ENCODE measurements around the gene DNAJC10. TPM values are rescaled to one million over a fixed set of nuclear protein-coding genes. Genes with fewer than 3 reads are reported as not detected.
"Not testable (repeated sequence)": the region's sequence is repeated elsewhere in the genome, so short reads cannot be mapped to it uniquely, and the experiment has no call there.

The DNAJC10 gene
- total RNA-seq, 1 donor from 2014 or later: 37.1 TPM

- intact Hi-C loops (cut with DNase I): no loop called here
- no peak for TF ChIP-seq POLR2A (IDR thresholded peaks at IDR 0.05)
- no peak for TF ChIP-seq CTCF (IDR thresholded peaks at IDR 0.05)
- TF ChIP-seq POLR2AphosphoS5 (IDR thresholded peaks at IDR 0.05; ENCODE audit: insufficient read depth in 1 of 2, low read depth in 1 of 2): no peak
- Histone ChIP-seq H3K36me3 (peaks cover 0 to 7% of the 10 kb centered on the region in 2 donors), H3K27me3 (no peaks in the 10 kb centered on the region), H3K9me3 (no peaks in the 10 kb centered on the region), H3K4me1 (peaks cover 26% of the 10 kb centered on the region), H3K4me3 (no peak overlapping the region), H3K27ac (no peak overlapping the region)
- no peak for DNase-seq (ENCODE audit: extremely low spot score in 2 of 2)
These were observed 2.4 kb downstream of the DNAJC10 start for GRCh38 chr2:182718459-182718858.

- intact Hi-C loops (cut with DNase I): not testable (repeated sequence)
These were observed 3.1 kb downstream of the DNAJC10 start for GRCh38 chr2:182719116-182719515.

GRCh38 chr2:182724656-182725055 is 8.6 kb downstream of the DNAJC10 start:
- Histone ChIP-seq H3K27ac (no peak overlapping the region), H3K4me1 (no peaks in the 10 kb centered on the region), H3K4me3 (no peak overlapping the region), H3K9me3 (no peaks in the 10 kb centered on the region), H3K36me3 (peaks cover 0 to 14% of the 10 kb centered on the region in 2 donors), H3K27me3 (no peaks in the 10 kb centered on the region)
- no peak for TF ChIP-seq CTCF (IDR thresholded peaks at IDR 0.05)
- no peak for TF ChIP-seq POLR2A (IDR thresholded peaks at IDR 0.05)
- no peak for TF ChIP-seq POLR2AphosphoS5 (IDR thresholded peaks at IDR 0.05; ENCODE audit: insufficient read depth in 1 of 2, low read depth in 1 of 2)
- no peak for DNase-seq (ENCODE audit: extremely low spot score in 2 of 2)
- intact Hi-C loops (cut with DNase I): no loop called here

More at GRCh38 chr2:182719116-182719515, 3.1 kb downstream of the DNAJC10 start:
- not testable (repeated sequence) for H3K27me3 ChIP-seq; H3K9me3 ChIP-seq; H3K4me3 ChIP-seq; DNase-seq (ENCODE audit: extremely low spot score in 2 of 2); H3K27ac ChIP-seq; H3K36me3 ChIP-seq
- H3K4me1 ChIP-seq: peaks cover 26% of the 10 kb centered on the region

GRCh38 chr2:182726473-182726872 is 10.4 kb downstream of the DNAJC10 start:
- DNase-seq (ENCODE audit: extremely low spot score in 2 of 2): no peak
- Histone ChIP-seq H3K4me3 (no peak overlapping the region), H3K9me3 (no peaks in the 10 kb centered on the region), H3K36me3 (peaks cover 0 to 7% of the 10 kb centered on the region in 2 donors), H3K27ac (no peak overlapping the region), H3K4me1 (no peaks in the 10 kb centered on the region), H3K27me3 (no peaks in the 10 kb centered on the region)
- intact Hi-C loops (cut with DNase I): no loop called here
- TF ChIP-seq POLR2A (IDR thresholded peaks at IDR 0.05): no peak
- no peak for TF ChIP-seq CTCF (IDR thresholded peaks at IDR 0.05)
- no peak for TF ChIP-seq POLR2AphosphoS5 (IDR thresholded peaks at IDR 0.05; ENCODE audit: insufficient read depth in 1 of 2, low read depth in 1 of 2)

GRCh38 chr2:182728014-182728413 is 12.0 kb downstream of the DNAJC10 start:
- intact Hi-C loops (cut with DNase I): no loop called here
- H3K36me3 ChIP-seq: peaks cover 0 to 7% of the 10 kb centered on the region in 2 donors

More at GRCh38 chr2:182728014-182728413, 12.0 kb downstream of the DNAJC10 start:
- no peak for TF ChIP-seq POLR2A (IDR thresholded peaks at IDR 0.05)
- TF ChIP-seq CTCF (IDR thresholded peaks at IDR 0.05): no peak
- H3K4me3 ChIP-seq: no peak overlapping the region
- H3K4me1 ChIP-seq: no peaks in the 10 kb centered on the region
- no peaks in the 10 kb centered on the region for H3K27me3 ChIP-seq
- no peak overlapping the region for H3K27ac ChIP-seq
- no peak for DNase-seq (ENCODE audit: extremely low spot score in 2 of 2)
- no peaks in the 10 kb centered on the region for H3K9me3 ChIP-seq

Measured in vagina (tissue), 2 donors.